ENCODE results near the gene PDYN. TPM values are rescaled to one million over a fixed set of nuclear protein-coding genes. Genes with fewer than 3 reads are reported as not detected.

Gene PDYN
- 0.82 TPM in 1 of 2 replicates, not detected in the other for polyA plus RNA-seq

DNA sequence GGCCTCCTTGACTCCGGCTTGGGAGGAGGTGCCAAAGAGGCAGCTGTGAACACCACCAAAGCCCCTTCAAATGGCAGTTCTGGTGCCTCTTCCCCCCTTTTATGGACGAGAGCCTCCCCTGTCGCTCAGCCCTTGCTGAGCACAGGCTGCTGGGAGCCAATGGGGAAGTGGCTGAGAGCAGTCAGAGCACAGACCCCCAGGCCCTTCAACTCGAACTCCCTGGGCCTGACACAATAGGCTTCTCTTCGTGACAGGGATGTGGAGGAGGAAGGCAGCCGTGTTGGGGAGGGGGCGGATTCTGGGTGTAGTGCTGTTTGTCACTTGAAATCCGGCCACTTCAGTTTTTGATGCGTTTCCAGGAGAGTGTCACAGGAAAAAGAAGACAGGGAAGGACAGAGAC lies at the start of gene PDYN:
Gene PDYN (minus strand): TSS at position 73 of the 400 bp plus-strand sequence. CDS start 10,974 bp downstream, outside the sequence.

Other genes starting within 250 kb of the PDYN start
- 8.0 and 19.7 TPM in 2 replicates for gene SIRPA, start 98.7 kb downstream of the PDYN start, polyA plus RNA-seq
- 1.9 and 5.7 TPM in 2 replicates for gene STK35, start 107.8 kb upstream of the PDYN start, polyA plus RNA-seq

All from Purkinje cell (primary cell).